OCI-LY1 (cell line): ENCODE measurements around the gene SMU1.

Source experiments
- CTCF ChIP-seq: fragments of 200-600 bp; sonication (generic), shearing (Covaris generic); IDR thresholded peaks from 2 replicates; pipeline ENCODE4 v1.5.1; 2017; ENCODE audit warnings: mild to moderate bottlenecking, antibody characterized with exemption, low read length, moderate library complexity, mixed read lengths
- EZH2 ChIP-seq: fragments of 200-600 bp; sonication (generic), shearing (Covaris generic); IDR thresholded peaks from 2 replicates; pipeline ENCODE4 v1.8.0; 2017; ENCODE audit warnings: borderline replicate concordance, mixed run types, mild to moderate bottlenecking, antibody characterized with exemption, low read length, moderate library complexity, mixed read lengths

DNA sequence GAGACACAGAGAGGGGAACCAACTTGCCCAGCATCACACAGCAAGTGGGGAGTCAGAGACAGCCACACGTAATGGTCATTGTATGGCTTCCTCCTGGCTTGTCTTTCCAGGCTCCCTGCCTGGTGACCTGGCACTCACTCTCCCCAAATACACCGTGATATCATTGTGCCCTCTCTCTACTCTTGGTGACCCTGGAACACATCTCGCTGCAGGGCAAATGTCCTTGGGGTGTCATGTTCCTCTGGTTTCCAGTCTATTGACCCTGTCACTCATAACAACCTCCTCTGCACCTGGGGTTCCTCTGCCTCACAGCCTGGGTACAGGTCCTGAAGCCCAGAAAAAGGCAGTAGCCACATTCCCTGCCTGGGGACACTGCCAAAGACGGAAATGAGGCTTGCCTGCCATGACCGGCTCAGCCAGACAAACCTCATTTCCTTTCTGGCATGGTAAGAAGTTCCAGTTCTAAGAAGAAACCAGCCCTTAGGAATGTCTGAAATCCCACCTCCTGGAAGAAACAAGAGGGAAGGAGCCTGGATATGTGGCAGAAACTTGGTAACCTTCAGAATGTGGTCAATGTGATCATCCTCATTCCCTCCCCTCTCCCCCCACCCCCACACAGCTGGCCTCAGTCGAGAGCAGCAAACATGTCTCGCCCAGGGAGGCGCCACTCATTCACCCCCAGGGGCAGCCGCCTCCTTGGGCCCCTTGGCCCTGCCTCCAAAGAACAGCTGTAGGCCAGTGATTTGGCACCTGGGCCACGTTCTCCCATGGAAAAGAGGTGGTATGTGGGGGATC, 30.6 kb upstream of the SMU1 start:
- no peak for TF ChIP-seq CTCF
- no peak for TF ChIP-seq EZH2
